ENCODE data around the gene ISLR2.
A peak's percentile ranks its signal among the peaks of the same experiment; 100 is the strongest.

GRCh38 chr15:74132681-74133651 is 2.6 kb downstream of the ISLR2 start:
- TF ChIP-seq CTCF (optimal IDR thresholded peaks at IDR 0.05 in 1 of 3, IDR thresholded peaks at IDR 0.05 in 1 of 3, conservative IDR thresholded peaks at IDR 0.05 in 1 of 3; ENCODE audit: extremely low read depth in 1 of 3, insufficient read depth in 2 of 3, low read length in 3 of 3): peak in 1 of 3 experiments; percentile 58
- no peak for TF ChIP-seq EZH2 (IDR thresholded peaks at IDR 0.05; ENCODE audit: low read length)
